Muscle of leg (tissue), 11 donors: ENCODE data around the gene SUPT6H. TPM values are rescaled to one million over a fixed set of nuclear protein-coding genes. Genes with fewer than 3 reads are reported as not detected.
A peak's percentile ranks its signal among the peaks of the same experiment; 100 is the strongest.
"Not testable (repeated sequence)": the region's sequence is repeated elsewhere in the genome, so short reads cannot be mapped to it uniquely, and the experiment has no call there.

Source experiments
- DNase-seq: peaks from one replicate; pipeline ENCODE4 v3.0.0; 2013
- H3K27ac ChIP-seq: one replicate; pipeline ENCODE4 v1.5.1; 2013; ENCODE audit warnings: mild to moderate bottlenecking, low read length, control low read depth
- H3K27me3 ChIP-seq: one replicate; pipeline ENCODE4 v1.6.1; 2013; ENCODE audit warnings: low read length; ENCODE audit not compliant: control insufficient read depth, insufficient read depth
- H3K36me3 ChIP-seq: one replicate; pipeline ENCODE4 v1.6.1; 2013; ENCODE audit warnings: low read length; ENCODE audit not compliant: control insufficient read depth, insufficient read depth
- H3K4me1 ChIP-seq: one replicate; pipeline ENCODE4 v1.6.1; 2013; ENCODE audit warnings: low read length; ENCODE audit not compliant: control insufficient read depth, insufficient read depth
- H3K4me3 ChIP-seq: one replicate; pipeline ENCODE4 v1.5.1; 2013; ENCODE audit warnings: low read length, control low read depth
- H3K9me3 ChIP-seq: replicated peaks from 2 replicates; pipeline ENCODE4 v1.6.1; 2013; ENCODE audit warnings: low read depth, low read length; ENCODE audit not compliant: control insufficient read depth
- WGBS: methylation state at CpG from one replicate; pipeline ENCODE4 v1.1.5; 2013; ENCODE audit warnings: missing lambda C conversion rate; ENCODE audit not compliant: insufficient coverage; 5-methylcytosine and 5-hydroxymethylcytosine counted together
- polyA plus RNA-seq, 8 donors: library from polyadenylated mRNA; unstranded; fragments of 120-200 nt; gene quantifications; one replicate each; pipeline versions ENCODE4 v1.2.1 to v1.2.3, GENCODE V29; 2013; ENCODE audit warnings: inconsistent platforms in 1 of 8, low replicate concordance in 1 of 8; ENCODE audit not compliant: insufficient read length in 8 of 8, insufficient read depth in 1 of 8
- total RNA-seq: library from RNA; stranded (reverse); fragments of 120-200 nt; gene quantifications from one replicate; pipeline ENCODE4 v1.2.4, GENCODE V29; 2013

Gene SUPT6H
- total and polyA plus RNA-seq, 9 donors, result 28.1 to 53.3 (median 43.5) TPM

- Histone ChIP-seq H3K9me3 (no peaks in the 10 kb centered on the region), H3K4me1 (peaks cover 54% of the 10 kb centered on the region), H3K27me3 (no peaks in the 10 kb centered on the region), H3K36me3 (peaks cover 46% of the 10 kb centered on the region), H3K4me3 (peak within 1 kb of the TSS; percentile 61), H3K27ac (peak within 1 kb of the TSS; percentile 98)
- 1% methylated on average over 43 of the region's 60 CpGs for WGBS
- peak; percentile 95 for DNase-seq
Measured at GRCh38 chr17:28717578-28718332, 55.8 kb downstream of the SUPT6H start, which contains the start of gene RAB34. Gene RAB34, minus strand, starts transcription at chr17:28717868. Its CDS starts 602 bp downstream, at chr17:28717266.

GRCh38 chr17:28718333-28719020 lies 56.5 kb downstream of the SUPT6H start:
- DNase-seq, result peak; percentile 59
- no peaks in the 10 kb centered on the region for H3K9me3 ChIP-seq
- H3K4me1 ChIP-seq, result peaks cover 58% of the 10 kb centered on the region
- no peaks in the 10 kb centered on the region for H3K27me3 ChIP-seq
- peak overlapping the region; percentile 98 for H3K27ac ChIP-seq
- 11% methylated on average over 9 of the region's 18 CpGs for WGBS
- peak overlapping the region; percentile 61 for H3K4me3 ChIP-seq
- peaks cover 48% of the 10 kb centered on the region for H3K36me3 ChIP-seq

- Histone ChIP-seq H3K27ac (peak overlapping the region; percentile 98), H3K36me3 (peaks cover 51% of the 10 kb centered on the region), H3K9me3 (no peaks in the 10 kb centered on the region), H3K27me3 (no peaks in the 10 kb centered on the region), H3K4me1 (peaks cover 58% of the 10 kb centered on the region), H3K4me3 (peak overlapping the region; percentile 91)
- WGBS, result 29% methylated on average over 13 of the region's 18 CpGs
- no peak for DNase-seq
Measured at GRCh38 chr17:28719021-28719433, 57.0 kb downstream of the SUPT6H start.

GRCh38 chr17:28720247-28720996 lies 58.4 kb downstream of the SUPT6H start:
- Histone ChIP-seq H3K4me1 (peaks cover 69% of the 10 kb centered on the region), H3K36me3 (peaks cover 46% of the 10 kb centered on the region), H3K27me3 (no peaks in the 10 kb centered on the region), H3K4me3 (peak overlapping the region; percentile 91), H3K9me3 (no peaks in the 10 kb centered on the region), H3K27ac (peak overlapping the region; percentile 98)
- 3% methylated on average over 10 of the region's 30 CpGs for WGBS
- no peak for DNase-seq

GRCh38 chr17:28720997-28721329 lies 59.0 kb downstream of the SUPT6H start:
- Histone ChIP-seq H3K27ac (peak overlapping the region; percentile 5), H3K4me1 (peaks cover 67% of the 10 kb centered on the region), H3K36me3 (peaks cover 41% of the 10 kb centered on the region), H3K4me3 (peak overlapping the region; percentile 91)
- H3K9me3 ChIP-seq, H3K27me3 ChIP-seq, DNase-seq: not testable (repeated sequence)
- WGBS, result 22% methylated on average over 14 of the region's 19 CpGs

GRCh38 chr17:28722417-28723158 lies 60.6 kb downstream of the SUPT6H start:
- WGBS, result 87% methylated on average over 4 of the region's 7 CpGs
- DNase-seq, result no peak
- peaks cover 41% of the 10 kb centered on the region for H3K36me3 ChIP-seq
- peaks cover 68% of the 10 kb centered on the region for H3K4me1 ChIP-seq
- no peak overlapping the region for H3K4me3 ChIP-seq
- H3K27ac ChIP-seq, result no peak overlapping the region
- no peaks in the 10 kb centered on the region for H3K9me3 ChIP-seq
- no peaks in the 10 kb centered on the region for H3K27me3 ChIP-seq

GRCh38 chr17:28723159-28723835 lies 61.3 kb downstream of the SUPT6H start:
- Histone ChIP-seq H3K36me3 (peaks cover 41% of the 10 kb centered on the region), H3K4me3 (no peak overlapping the region), H3K9me3 (no peaks in the 10 kb centered on the region), H3K4me1 (peaks cover 68% of the 10 kb centered on the region), H3K27me3 (no peaks in the 10 kb centered on the region), H3K27ac (no peak overlapping the region)
- WGBS, result 73% methylated on average over 2 of the region's 6 CpGs
- no peak for DNase-seq

GRCh38 chr17:28723836-28724499 lies 62.0 kb downstream of the SUPT6H start:
- 94% methylated on average over 2 of the region's 4 CpGs for WGBS
- peaks cover 41% of the 10 kb centered on the region for H3K36me3 ChIP-seq
- not testable (repeated sequence) for H3K4me3 ChIP-seq, H3K27me3 ChIP-seq, DNase-seq, H3K9me3 ChIP-seq
- H3K27ac ChIP-seq, result peak overlapping the region; percentile 52
- peaks cover 62% of the 10 kb centered on the region for H3K4me1 ChIP-seq
